WTC11 (cell line): Measurements from ENCODE around the gene ATMIN.

ENCODE experiments used
- CTCF ChIP-seq: fragments of 200-600 bp; IDR thresholded peaks from 2 replicates; pipeline ENCODE4 v1.8.0; 2022; ENCODE audit warnings: antibody characterized with exemption
- MAX ChIP-seq: sonication (generic); formaldehyde crosslinking; IDR thresholded peaks from 2 replicates; pipeline ENCODE4 v1.8.0; 2022; ENCODE audit warnings: mild to moderate bottlenecking, missing genetic modification reagents
- MYBL2 ChIP-seq: sonication (generic); formaldehyde crosslinking; IDR thresholded peaks from 2 replicates; pipeline ENCODE4 v1.8.1; 2023; ENCODE audit warnings: mild to moderate bottlenecking, moderate library complexity, missing genetic modification reagents
- NR1H2 ChIP-seq: sonication (generic); formaldehyde crosslinking; IDR thresholded peaks from 2 replicates; pipeline ENCODE4 v1.9.0; 2021; ENCODE audit warnings: mild to moderate bottlenecking, moderate library complexity, missing genetic modification reagents
- ZNF138 ChIP-seq: sonication (generic); formaldehyde crosslinking; conservative IDR thresholded peaks from 2 replicates; pipeline ENCODE4 v1.8.1; 2022; ENCODE audit warnings: mild to moderate bottlenecking, moderate library complexity, missing genetic modification reagents

GRCh38 chr16:81003610-81004460, 31.8 kb upstream of the ATMIN start:
- TF ChIP-seq ZNF138 (CRISPR knock-in tag), result no peak
- no peak for TF ChIP-seq NR1H2 (CRISPR knock-in tag)
- TF ChIP-seq MYBL2, result no peak
- TF ChIP-seq CTCF, result no peak
- TF ChIP-seq MAX (CRISPR knock-in tag), result no peak
